Measurements from ENCODE around the gene TP53AIP1. TPM values are rescaled to one million over a fixed set of nuclear protein-coding genes. Genes with fewer than 3 reads are reported as not detected.

TP53AIP1 gene
- total RNA-seq, 3 donors from 2014 or later (not counting 1 experiment from before 2014, with no cell fraction given) = not detected

- Mint-ChIP-seq H3K9me3 (no peaks in the 10 kb centered on the region), H3K36me3 (no peaks in the 10 kb centered on the region), H3K27me3 (ENCODE audit: low read depth in 2 of 2) (peaks cover 52 to 59% of the 10 kb centered on the region in 2 donors), H3K27ac (no peak overlapping the region), H3K4me1 (peaks cover 8 to 19% of the 10 kb centered on the region in 2 donors), H3K4me3 (peak overlapping the region; percentile 40)
- no peak for TF ChIP-seq CTCF (IDR thresholded peaks at IDR 0.05)
- Histone ChIP-seq H3K4me1 (ENCODE audit: control insufficient read depth, insufficient read depth, low read length) (peaks cover 30% of the 10 kb centered on the region), H3K36me3 (ENCODE audit: control insufficient read depth, insufficient read depth, low read length) (no peaks in the 10 kb centered on the region), H3K27me3 (ENCODE audit: control insufficient read depth, insufficient read depth, low read length) (peaks cover 41% of the 10 kb centered on the region), H3K27ac (ENCODE audit: low read length) (no peak overlapping the region), H3K9me3 (ENCODE audit: control insufficient read depth, insufficient read depth, low read length) (no peaks in the 10 kb centered on the region), H3K4me3 (ENCODE audit: low read length) (no peak overlapping the region)
- DNase-seq (no peak), ATAC-seq (no peak)
- WGBS (ENCODE audit: insufficient coverage) = 37% methylated on average over 6 of the region's 6 CpGs
- intact Hi-C loops (cut with micrococcal nuclease) = no loop called here
Observed at GRCh38 chr11:128891913-128892398, 50.7 kb downstream of the TP53AIP1 start.

GRCh38 chr11:128890543-128891368, 51.9 kb downstream of the TP53AIP1 start, which contains the start of gene KCNJ5:
KCNJ5 (plus strand) TSS chr11:128891356; CDS start chr11:128911274, 19,918 bp downstream.
- no peaks in the 10 kb centered on the region for H3K9me3 ChIP-seq (ENCODE audit: control insufficient read depth, insufficient read depth, low read length)
- H3K36me3 Mint-ChIP-seq = no peaks in the 10 kb centered on the region
- H3K4me3 ChIP-seq (ENCODE audit: low read length) = no peak within 1 kb of the TSS
- intact Hi-C loops (cut with micrococcal nuclease) = no loop called here
- peak in 1 of 2 donors; percentile 36 for DNase-seq
- H3K4me1 Mint-ChIP-seq = peaks cover 20 to 31% of the 10 kb centered on the region in 2 donors
- H3K27me3 Mint-ChIP-seq (ENCODE audit: low read depth in 2 of 2) = peaks cover 55 to 64% of the 10 kb centered on the region in 2 donors
- peaks cover 40% of the 10 kb centered on the region for H3K4me1 ChIP-seq (ENCODE audit: control insufficient read depth, insufficient read depth, low read length)
- H3K27me3 ChIP-seq (ENCODE audit: control insufficient read depth, insufficient read depth, low read length) = peaks cover 41% of the 10 kb centered on the region
- peak within 1 kb of the TSS; percentile 77 for H3K4me3 Mint-ChIP-seq
- H3K9me3 Mint-ChIP-seq = no peaks in the 10 kb centered on the region
- H3K27ac ChIP-seq (ENCODE audit: low read length) = no peak within 1 kb of the TSS
- ATAC-seq = peak; percentile 27 to 61 (median 58)
- WGBS (ENCODE audit: insufficient coverage) = 2% methylated on average over 77 of the region's 85 CpGs
- H3K27ac Mint-ChIP-seq = no peak within 1 kb of the TSS
- H3K36me3 ChIP-seq (ENCODE audit: control insufficient read depth, insufficient read depth, low read length) = no peaks in the 10 kb centered on the region
- TF ChIP-seq CTCF (IDR thresholded peaks at IDR 0.05) = no peak

- no peaks in the 10 kb centered on the region for H3K36me3 Mint-ChIP-seq
- intact Hi-C loops (cut with micrococcal nuclease) = no loop called here
- H3K9me3 ChIP-seq (ENCODE audit: control insufficient read depth, insufficient read depth, low read length) = no peaks in the 10 kb centered on the region
- peaks cover 20 to 35% of the 10 kb centered on the region in 2 donors for H3K4me1 Mint-ChIP-seq
- H3K27ac Mint-ChIP-seq = no peak overlapping the region
- no peak for TF ChIP-seq CTCF (IDR thresholded peaks at IDR 0.05)
- no peak overlapping the region for H3K4me3 Mint-ChIP-seq
- H3K4me1 ChIP-seq (ENCODE audit: control insufficient read depth, insufficient read depth, low read length) = peaks cover 40% of the 10 kb centered on the region
- WGBS (ENCODE audit: insufficient coverage) = 45% methylated on average over 9 of the region's 9 CpGs
- no peak overlapping the region for H3K4me3 ChIP-seq (ENCODE audit: low read length)
- ATAC-seq = peak in 1 of 3 donors; percentile 5
- DNase-seq = no peak
- H3K27me3 ChIP-seq (ENCODE audit: control insufficient read depth, insufficient read depth, low read length) = peaks cover 44% of the 10 kb centered on the region
- no peaks in the 10 kb centered on the region for H3K36me3 ChIP-seq (ENCODE audit: control insufficient read depth, insufficient read depth, low read length)
- H3K27ac ChIP-seq (ENCODE audit: low read length) = no peak overlapping the region
- peaks cover 59 to 68% of the 10 kb centered on the region in 2 donors for H3K27me3 Mint-ChIP-seq (ENCODE audit: low read depth in 2 of 2)
- H3K9me3 Mint-ChIP-seq = no peaks in the 10 kb centered on the region
Observed at GRCh38 chr11:128890216-128890542, 52.5 kb downstream of the TP53AIP1 start.
